Osteoblast (primary cell): Measurements from ENCODE around the gene DHRS13. TPM values are rescaled to one million over a fixed set of nuclear protein-coding genes. Genes with fewer than 3 reads are reported as not detected.

ENCODE experiments used
- DNase-seq: peaks from one replicate; pipeline ENCODE4 v3.0.0; 2011; ENCODE audit warnings: low spot score, mixed read lengths; ENCODE audit not compliant: insufficient read length; ENCODE audit errors: missing footprints
- H2AFZ ChIP-seq: 2 replicates; pipeline ENCODE4 v1.6.0; 2011; ENCODE audit warnings: mild to moderate bottlenecking, low read length
- H3K27ac ChIP-seq: 2 replicates; pipeline ENCODE4 v1.5.1; 2011; ENCODE audit warnings: mild to moderate bottlenecking, low read depth, low read length, moderate library complexity
- H3K27me3 ChIP-seq: 2 replicates; pipeline ENCODE4 v1.6.0; 2012; ENCODE audit warnings: mild to moderate bottlenecking, control low read depth, inconsistent platforms, low read length, moderate library complexity; ENCODE audit not compliant: insufficient read depth
- H3K36me3 ChIP-seq: 2 replicates; pipeline ENCODE4 v1.5.1; 2011; ENCODE audit warnings: mild to moderate bottlenecking, low read length, control low read depth, moderate library complexity; ENCODE audit not compliant: insufficient read depth
- H3K4me1 ChIP-seq: 2 replicates; pipeline ENCODE4 v1.5.1; 2011; ENCODE audit warnings: mild to moderate bottlenecking, low read length, control low read depth, moderate library complexity; ENCODE audit not compliant: insufficient read depth
- H3K4me2 ChIP-seq: 2 replicates; pipeline ENCODE4 v1.6.0; 2011; ENCODE audit warnings: mild to moderate bottlenecking, low read length; ENCODE audit not compliant: insufficient read depth
- H3K4me3 ChIP-seq: fragments of 200-600 bp; sonication (generic); 3 replicates; pipeline ENCODE4 v1.5.1; 2012; ENCODE audit warnings: mild to moderate bottlenecking, low read length, inconsistent platforms; ENCODE audit not compliant: insufficient read depth
- H3K79me2 ChIP-seq: 2 replicates; pipeline ENCODE4 v1.6.0; 2012; ENCODE audit warnings: mild to moderate bottlenecking, low read length, control low read depth, inconsistent platforms; ENCODE audit not compliant: insufficient read depth
- H3K9me3 ChIP-seq: 2 replicates; pipeline ENCODE4 v1.5.1; 2011; ENCODE audit warnings: low read depth, low read length, control low read depth
- H4K20me1 ChIP-seq: 2 replicates; pipeline ENCODE4 v1.6.0; 2012; ENCODE audit warnings: mild to moderate bottlenecking, low read length, control low read depth; ENCODE audit not compliant: insufficient read depth
- total RNA-seq: library from RNA; depleted of rRNA; stranded (reverse); fragments of >200 nt; gene quantifications from 2 replicates; pipeline ENCODE4 v1.2.3, GENCODE V29; 2012
- TF ChIP-seq, protein P1 (sequence below): IDR thresholded peaks from 2 replicates; pipeline ENCODE4 v1.5.1; 2011; ENCODE audit warnings: mild to moderate bottlenecking, low read depth, low read length, moderate library complexity; ENCODE audit errors: extremely low read depth

Gene DHRS13
- total RNA-seq, 1 donor = 6.2 TPM

DNA sequence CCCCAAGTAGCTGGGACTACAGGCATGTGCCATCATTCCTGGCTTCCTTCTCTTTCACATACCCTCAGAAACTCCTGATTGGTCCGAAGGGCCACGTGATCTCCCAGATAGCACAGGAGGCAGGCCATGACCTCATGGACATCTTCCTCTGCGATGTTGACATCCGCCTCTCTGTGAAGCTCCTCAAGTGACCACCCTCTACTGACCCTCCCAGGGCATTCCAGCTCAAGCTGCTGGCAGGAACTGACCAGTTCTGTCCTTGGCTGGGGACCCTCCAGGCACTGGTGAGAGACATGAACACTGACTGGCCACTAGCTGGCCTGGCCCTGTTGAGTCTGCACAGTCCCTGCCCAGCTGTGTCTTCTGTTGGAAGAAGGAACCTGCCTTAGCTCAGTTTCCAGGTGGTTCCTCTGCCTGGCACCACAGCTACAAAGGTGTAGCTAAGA lies 42.5 kb downstream of the DHRS13 start:
- Histone ChIP-seq H3K9me3 (no peaks in the 10 kb centered on the region), H3K36me3 (peaks cover 21% of the 10 kb centered on the region), H3K4me3 (no peak overlapping the region), H3K79me2 (peaks cover 9% of the 10 kb centered on the region), H2AFZ (no peak overlapping the region), H3K4me2 (no peak overlapping the region), H3K4me1 (peaks cover 5% of the 10 kb centered on the region), H4K20me1 (no peaks in the 10 kb centered on the region), H3K27me3 (no peaks in the 10 kb centered on the region), H3K27ac (no peak overlapping the region)
- TF ChIP-seq, protein P1, sequence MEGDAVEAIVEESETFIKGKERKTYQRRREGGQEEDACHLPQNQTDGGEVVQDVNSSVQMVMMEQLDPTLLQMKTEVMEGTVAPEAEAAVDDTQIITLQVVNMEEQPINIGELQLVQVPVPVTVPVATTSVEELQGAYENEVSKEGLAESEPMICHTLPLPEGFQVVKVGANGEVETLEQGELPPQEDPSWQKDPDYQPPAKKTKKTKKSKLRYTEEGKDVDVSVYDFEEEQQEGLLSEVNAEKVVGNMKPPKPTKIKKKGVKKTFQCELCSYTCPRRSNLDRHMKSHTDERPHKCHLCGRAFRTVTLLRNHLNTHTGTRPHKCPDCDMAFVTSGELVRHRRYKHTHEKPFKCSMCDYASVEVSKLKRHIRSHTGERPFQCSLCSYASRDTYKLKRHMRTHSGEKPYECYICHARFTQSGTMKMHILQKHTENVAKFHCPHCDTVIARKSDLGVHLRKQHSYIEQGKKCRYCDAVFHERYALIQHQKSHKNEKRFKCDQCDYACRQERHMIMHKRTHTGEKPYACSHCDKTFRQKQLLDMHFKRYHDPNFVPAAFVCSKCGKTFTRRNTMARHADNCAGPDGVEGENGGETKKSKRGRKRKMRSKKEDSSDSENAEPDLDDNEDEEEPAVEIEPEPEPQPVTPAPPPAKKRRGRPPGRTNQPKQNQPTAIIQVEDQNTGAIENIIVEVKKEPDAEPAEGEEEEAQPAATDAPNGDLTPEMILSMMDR = no peak
- DNase-seq = no peak

DNA sequence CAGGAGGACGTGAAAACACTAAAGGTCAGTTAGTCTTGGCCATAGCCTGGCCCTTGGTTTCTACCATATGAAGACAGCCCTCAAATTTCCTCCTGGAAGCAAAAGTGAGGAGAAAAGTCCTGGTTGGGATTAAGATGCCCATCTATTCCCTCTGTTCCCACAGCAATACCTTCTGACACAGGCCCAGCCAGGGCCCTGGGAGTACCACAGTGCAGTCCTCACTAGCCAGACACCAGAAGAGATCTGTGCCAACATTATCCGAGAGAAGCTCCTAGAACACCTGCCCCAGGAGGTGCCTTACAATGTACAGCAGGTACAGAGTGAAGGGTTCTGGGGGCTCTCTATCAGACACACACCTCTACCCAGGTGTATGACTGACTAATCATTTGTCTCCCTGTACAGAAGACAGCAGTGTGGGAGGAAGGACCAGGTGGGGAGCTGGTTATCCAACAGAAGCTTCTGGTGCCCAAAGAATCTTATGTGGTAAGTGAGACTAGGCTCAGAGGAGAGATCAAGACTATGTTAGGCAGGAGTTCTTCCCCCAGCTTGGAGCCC lies 44.0 kb downstream of the DHRS13 start:
- Histone ChIP-seq H3K4me3 (no peak overlapping the region), H3K4me1 (peaks cover 12% of the 10 kb centered on the region), H3K9me3 (no peaks in the 10 kb centered on the region), H3K79me2 (peaks cover 14% of the 10 kb centered on the region), H3K27me3 (no peaks in the 10 kb centered on the region), H4K20me1 (no peaks in the 10 kb centered on the region), H3K4me2 (no peak overlapping the region), H3K27ac (no peak overlapping the region), H3K36me3 (peaks cover 21% of the 10 kb centered on the region), H2AFZ (no peak overlapping the region)
- no peak for DNase-seq
- TF ChIP-seq, protein P1 = no peak

- Histone ChIP-seq H3K36me3 (peaks cover 21% of the 10 kb centered on the region), H3K9me3 (no peaks in the 10 kb centered on the region), H3K4me1 (peaks cover 12% of the 10 kb centered on the region), H3K27ac (no peak overlapping the region), H2AFZ (no peak overlapping the region), H3K27me3 (no peaks in the 10 kb centered on the region), H3K79me2 (peaks cover 14% of the 10 kb centered on the region), H3K4me3 (no peak overlapping the region), H4K20me1 (no peaks in the 10 kb centered on the region), H3K4me2 (no peak overlapping the region)
- DNase-seq = no peak
- TF ChIP-seq, protein P1 = no peak
Measured at GRCh38 chr17:28857905-28858800, 44.7 kb downstream of the DHRS13 start.

DNA sequence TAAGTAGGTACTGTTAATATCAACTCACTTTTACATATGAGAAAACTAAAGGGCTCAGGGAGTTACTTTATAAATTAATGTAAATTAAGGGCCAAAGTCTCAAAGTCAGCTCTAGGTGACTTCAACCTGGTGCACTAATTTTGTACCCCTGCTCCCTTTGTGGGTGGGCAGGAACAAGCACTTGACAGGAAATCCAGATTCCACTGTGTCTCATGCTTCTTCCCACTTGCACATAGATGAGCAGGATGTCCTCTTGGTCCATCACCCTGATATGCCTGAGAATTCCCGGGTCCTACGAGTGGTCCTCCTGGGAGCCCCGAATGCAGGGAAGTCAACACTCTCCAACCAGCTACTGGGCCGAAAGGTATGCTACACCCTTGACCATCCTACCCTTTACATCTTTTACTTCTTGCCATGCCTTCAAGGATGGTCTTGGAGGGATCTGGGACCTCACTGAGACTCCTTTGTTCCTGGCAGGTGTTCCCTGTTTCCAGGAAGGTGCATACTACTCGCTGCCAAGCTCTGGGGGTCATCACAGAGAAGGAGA lies 46.8 kb downstream of the DHRS13 start:
- H3K4me2 ChIP-seq = peak overlapping the region; percentile 100
- no peaks in the 10 kb centered on the region for H4K20me1 ChIP-seq
- no peak overlapping the region for H3K27ac ChIP-seq
- H3K9me3 ChIP-seq = no peaks in the 10 kb centered on the region
- no peaks in the 10 kb centered on the region for H3K27me3 ChIP-seq
- peaks cover 14% of the 10 kb centered on the region for H3K79me2 ChIP-seq
- H3K4me1 ChIP-seq = peaks cover 12% of the 10 kb centered on the region
- H2AFZ ChIP-seq = no peak overlapping the region
- DNase-seq = no peak
- TF ChIP-seq, protein P1 = no peak
- H3K36me3 ChIP-seq = peaks cover 21% of the 10 kb centered on the region
- H3K4me3 ChIP-seq = no peak overlapping the region
